Stimulated activated CD4-positive, alpha-beta T cell treated with anti-CD3 and anti-CD28 coated beads, Interleukin-2, amount 100 ng/mL, for 48 hours (primary cell): ENCODE data around the gene GJA5.
"Not testable (repeated sequence)": the region's sequence is repeated elsewhere in the genome, so short reads cannot be mapped to it uniquely, and the experiment has no call there.

Experiments
- DNase-seq, 2 donors: peaks; one replicate each; pipeline ENCODE4 v3.0.0-alpha.2; 2020

The GJA5 gene

GRCh38 chr1:147758379-147759100, 1.9 kb downstream of the GJA5 start:
- no peak for DNase-seq

DNA sequence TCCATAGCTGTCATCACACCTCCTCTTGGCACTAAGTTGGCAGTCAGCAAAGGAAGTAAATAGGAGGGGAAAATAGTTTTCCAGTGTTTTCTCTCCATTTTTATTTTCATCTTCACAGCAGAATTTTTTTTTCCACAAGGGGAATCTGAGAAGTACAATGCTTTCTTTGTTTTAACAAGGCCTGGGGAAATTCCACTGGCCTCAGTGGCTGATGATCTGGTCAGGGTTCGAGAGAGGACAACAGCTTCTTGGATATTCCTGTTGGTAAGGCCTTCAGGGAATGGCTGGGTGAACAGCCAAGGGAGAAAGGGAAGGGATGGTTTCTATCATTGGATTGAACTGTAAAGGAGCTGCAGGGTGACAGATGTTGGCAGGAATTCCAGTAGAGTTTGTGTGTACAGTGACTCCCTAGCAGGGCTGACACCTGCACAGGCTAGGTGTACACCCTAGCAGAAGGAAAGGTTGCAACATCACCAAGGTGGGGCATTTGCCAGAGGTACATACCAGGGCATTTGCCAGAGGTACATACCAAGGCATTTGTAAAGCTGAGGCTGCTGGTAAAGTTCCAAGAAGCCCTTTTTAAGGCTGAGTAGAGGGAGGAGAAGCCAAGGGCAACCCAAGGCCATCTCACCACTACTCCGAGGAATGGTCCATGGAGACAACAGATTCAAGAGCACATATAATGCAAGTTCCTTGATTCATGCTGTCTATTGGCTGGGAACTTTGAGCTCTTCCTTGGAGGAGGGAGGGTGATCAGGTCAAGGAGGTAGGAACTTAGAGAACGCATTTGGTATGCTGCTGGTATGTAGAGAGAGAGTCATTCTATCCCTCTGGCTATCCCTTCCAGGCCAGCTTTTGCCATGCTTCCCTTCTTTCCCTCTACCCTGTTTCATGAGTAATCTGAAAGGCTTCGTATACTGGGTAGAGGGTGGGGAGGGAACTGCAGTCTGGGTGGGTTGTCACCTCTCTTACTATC, 3.1 kb downstream of the GJA5 start:
- no peak for DNase-seq

GRCh38 chr1:147756341-147756740, 4.1 kb downstream of the GJA5 start:
- no peak for DNase-seq

- no peak for DNase-seq
Observed at GRCh38 chr1:147754661-147755060, 5.7 kb downstream of the GJA5 start.

- DNase-seq: no peak
Observed at GRCh38 chr1:147753081-147753480, 7.3 kb downstream of the GJA5 start.

- DNase-seq: no peak
Observed at GRCh38 chr1:147752511-147752910, 7.9 kb downstream of the GJA5 start.

- no peak for DNase-seq
Observed at GRCh38 chr1:147751346-147751745, 9.1 kb downstream of the GJA5 start.

GRCh38 chr1:147750618-147751217, 9.7 kb downstream of the GJA5 start:
- DNase-seq: no peak

- no peak for DNase-seq
Observed at GRCh38 chr1:147749792-147750191, 10.6 kb downstream of the GJA5 start.

DNA sequence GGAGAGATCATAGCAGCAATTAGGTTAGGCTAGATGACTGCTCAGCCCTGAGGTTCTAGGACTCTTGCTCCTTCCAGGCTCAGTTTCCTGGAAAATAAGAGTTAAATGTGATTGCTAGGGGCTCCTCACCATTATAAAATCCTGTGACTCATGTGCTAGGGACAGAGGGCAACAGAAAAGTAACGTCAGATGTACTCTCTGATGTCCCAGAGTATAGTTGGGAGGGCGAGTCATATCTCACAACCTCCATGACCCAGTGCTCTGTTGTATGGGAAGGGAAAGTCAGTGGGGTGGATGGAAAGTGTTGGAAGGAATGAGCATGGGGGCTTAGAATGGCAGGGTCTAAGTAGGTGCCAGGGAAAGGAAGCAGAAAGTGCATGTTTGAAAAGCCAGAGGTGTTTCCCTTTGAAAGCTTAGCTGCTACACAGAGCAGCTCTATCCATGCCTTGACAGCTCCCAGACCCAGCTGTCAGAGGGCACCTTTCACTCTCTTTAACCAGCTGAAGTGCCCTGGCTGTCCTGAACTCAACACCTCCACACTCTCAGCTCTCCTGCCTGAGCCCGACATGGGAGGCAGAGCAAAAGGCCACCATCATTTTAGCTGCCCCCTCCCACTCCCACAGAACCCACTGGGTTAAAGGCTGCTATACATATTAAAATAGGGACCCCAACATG, 11.6 kb downstream of the GJA5 start:
- DNase-seq: no peak

DNA sequence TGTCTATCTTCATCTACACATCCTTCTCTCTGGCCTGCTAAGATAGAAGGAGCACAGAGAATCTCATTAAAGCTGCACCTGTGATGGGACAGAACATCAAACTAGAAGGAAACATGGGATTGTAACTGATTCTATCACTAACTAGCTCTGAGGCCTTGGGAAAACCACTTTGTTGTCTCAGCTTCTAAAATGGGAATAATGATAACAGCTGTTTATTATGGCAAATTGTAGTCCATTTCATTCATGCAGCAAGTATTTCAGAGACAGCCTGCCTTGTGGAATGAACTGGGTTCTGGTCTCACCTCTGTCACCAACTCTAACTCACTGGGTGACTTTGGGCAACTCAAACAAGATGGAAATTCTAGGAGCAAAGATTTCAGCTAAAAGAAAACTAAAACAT, 12.4 kb downstream of the GJA5 start:
- DNase-seq: no peak

DNA sequence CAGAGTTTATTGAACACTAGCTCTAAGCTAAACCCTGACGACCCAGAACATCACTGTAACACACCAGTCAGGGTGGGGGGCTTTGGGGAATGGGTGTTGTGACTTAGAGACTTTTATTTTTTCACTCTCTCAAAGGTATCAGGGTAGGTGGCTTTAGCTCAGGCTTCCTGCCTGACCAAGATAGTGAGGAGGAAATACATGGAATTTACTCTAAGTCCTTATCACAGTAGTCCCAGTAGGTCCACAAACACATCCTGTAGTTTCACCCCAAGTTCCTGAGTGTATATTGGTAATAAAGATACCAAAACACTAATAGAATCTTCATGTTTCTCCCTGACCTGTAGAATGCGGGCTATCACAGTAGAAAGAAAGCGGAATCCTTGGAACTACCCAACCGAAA, 15.1 kb downstream of the GJA5 start:
- DNase-seq: no peak

DNA sequence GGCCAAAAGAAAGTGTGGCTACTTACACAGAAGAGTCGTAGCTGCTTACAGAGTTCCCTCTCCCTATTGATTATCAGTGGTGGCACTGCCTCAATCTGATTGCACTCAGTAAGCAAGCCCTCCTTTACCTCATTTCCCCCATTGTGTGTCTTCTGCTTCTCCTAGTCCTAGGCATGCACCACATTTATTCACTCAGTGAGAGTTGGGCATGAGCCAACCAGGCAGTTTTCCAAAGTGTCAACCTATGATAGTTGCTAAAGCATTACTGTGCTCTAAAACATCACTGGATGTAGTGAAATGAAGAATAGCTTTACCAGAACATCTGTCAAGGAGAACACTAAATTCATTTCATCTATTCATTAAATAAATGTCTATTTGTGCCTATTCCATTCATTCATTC, 19.3 kb downstream of the GJA5 start:
- DNase-seq: no peak

DNA sequence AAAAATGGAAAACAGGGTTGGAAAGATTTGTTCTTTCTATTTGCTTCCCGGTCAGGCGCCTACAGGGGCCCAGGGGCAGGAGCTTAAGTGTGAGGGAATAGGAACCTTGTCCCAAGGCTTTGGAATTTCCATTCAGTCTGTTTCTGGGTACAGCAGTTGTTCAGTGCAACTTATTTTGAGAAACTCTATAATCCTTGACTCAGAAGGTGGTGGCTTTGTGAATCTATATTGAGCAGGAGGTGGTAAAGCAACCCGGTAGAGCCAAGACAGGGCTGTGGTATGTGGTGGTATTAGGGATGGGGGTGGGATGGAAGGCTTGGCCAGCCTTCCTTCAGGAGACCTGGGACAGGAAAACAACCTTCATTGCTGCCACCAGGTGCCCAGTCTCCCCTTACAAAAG, 20.0 kb downstream of the GJA5 start:
- DNase-seq: no peak

GRCh38 chr1:147738739-147739476, 21.5 kb downstream of the GJA5 start:
- no peak for DNase-seq

DNA sequence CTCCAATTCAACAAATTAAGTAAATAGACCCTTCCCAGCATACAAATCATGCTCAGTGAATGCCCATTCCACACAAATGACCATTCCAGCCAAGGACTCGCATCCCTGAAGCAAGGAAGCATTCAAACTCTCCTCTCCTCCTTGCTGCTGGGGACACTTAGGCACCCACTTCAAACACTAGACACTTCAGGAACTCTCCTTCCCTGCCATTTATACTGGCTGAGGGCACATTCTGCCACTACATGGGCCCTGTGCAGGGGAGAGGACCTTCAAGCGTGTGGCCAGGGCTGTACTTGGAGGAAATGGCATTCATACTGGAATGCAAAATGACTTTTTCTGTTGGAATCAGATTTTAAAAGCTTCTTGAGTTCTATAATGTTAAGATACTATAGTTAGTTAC, 22.3 kb downstream of the GJA5 start:
- DNase-seq: no peak

- DNase-seq: no peak
Observed at GRCh38 chr1:147736883-147737282, 23.5 kb downstream of the GJA5 start.

DNA sequence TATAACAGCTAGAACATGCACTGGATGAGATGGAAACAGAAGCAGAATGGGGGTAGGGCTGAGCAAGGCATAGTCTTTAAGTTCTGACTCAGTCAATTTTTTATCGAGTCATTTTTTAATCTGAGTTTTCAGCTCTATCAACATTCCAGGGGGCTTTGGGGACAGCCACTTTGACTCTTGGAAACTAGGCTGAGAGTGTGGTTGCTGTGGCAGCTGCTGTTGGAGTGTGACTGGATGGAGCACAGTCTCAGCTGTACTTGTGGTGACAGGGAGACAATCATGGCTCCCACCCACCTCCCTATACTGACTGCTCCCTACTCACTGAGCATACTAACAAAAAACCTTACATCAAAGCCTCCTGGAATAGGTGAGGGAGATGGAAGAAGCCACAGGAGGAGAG, 25.0 kb downstream of the GJA5 start:
- DNase-seq: no peak

DNA sequence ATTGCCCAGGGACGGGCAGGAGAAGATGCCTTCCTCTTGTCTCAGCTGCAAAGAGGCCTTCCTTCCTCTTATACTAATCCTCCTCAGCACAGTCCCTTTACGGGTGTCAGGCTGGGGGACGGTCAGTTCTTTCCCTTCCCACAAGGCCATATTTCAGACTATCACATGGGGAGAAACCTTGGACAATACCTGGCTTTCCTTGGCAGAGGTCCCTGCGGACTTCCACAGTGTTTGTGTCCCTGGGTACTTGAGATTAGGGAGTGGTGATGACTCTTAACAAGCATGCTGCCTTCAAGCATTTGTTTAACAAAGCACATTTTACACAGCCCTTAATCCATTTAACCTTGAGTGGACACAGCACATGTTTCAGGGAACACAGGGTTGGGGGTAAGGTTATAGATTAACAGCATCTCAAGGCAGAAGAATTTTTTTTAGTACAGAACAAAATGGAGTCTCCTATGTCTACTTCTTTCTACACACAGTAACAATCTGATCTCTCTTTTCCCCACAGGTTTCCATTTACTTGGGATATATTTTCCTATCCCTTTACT, 26.0 kb downstream of the GJA5 start:
- DNase-seq: not testable (repeated sequence)

DNA sequence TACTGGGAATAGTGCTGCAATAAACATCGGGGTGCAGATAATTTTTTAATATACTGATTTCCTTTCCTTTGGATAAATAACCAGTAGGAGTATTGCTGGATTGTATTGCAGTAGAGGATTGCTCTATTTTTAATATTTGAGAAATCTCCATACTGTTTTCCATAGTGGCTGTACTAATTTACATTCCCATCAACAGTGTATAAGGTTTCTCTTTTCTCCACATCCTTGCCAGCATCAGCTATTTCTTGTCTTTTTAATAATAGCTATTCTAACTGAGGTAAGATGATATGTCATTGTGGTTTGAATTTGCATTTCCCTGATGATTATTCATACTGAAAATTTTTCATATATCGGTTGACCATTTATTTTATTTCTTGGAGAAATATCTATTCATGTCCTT, 31.1 kb downstream of the GJA5 start:
- DNase-seq: no peak

- no peak for DNase-seq
Observed at GRCh38 chr1:147726168-147726567, 34.2 kb downstream of the GJA5 start.

DNA sequence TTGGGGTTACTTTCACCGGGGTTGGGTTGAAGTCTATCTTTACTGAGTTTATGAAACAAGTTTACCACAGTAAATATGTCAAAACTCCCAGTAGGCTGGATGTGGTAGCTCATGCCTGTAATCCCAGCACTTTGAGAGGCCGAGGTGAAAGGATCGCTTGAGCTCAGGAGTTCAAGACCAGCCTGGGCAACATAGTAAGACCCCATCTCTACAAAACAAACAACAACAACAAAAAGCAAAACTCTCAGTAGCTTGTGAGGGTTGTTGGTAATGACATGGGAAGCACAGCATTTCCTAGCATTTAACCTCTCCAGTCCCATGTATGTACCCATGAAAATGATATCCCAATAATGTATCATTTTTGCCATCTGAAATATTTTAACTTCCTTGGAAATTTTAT, 34.7 kb downstream of the GJA5 start:
- no peak for DNase-seq
